CD4-positive, alpha-beta T cell treated with Interferon alpha-2 for 1 hour (primary cell): ENCODE data around the gene FAM47A.

Experiments used
- DNase-seq, 2 donors: peaks; one replicate each; pipeline ENCODE4 v3.0.0-alpha.2; 2020 to 2022

Gene FAM47A

DNA sequence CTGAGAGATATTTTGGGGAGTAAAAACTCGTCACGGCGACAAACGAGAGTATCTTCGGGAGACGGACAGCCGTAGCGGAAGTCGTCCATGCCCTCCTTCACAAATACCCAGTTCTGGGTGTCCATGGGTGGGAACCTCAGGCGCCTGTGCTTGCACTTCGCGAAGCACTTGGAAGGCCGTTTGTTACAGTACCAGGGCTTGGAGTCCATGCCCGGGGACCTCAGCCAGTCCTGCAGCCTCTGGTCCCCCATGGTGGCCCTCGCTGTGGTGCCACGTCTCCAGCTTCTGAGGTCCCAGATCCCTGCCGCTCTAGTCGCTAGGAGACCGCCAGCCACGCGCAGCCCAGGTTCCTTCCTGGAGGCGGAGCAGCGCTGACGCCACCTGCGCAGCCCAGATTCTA, at the start of gene FAM47A:
Gene FAM47A (minus strand): TSS at position 287 of the 400 bp plus-strand sequence. CDS start 36 bp downstream, at position 251.
- DNase-seq, result no peak

DNA sequence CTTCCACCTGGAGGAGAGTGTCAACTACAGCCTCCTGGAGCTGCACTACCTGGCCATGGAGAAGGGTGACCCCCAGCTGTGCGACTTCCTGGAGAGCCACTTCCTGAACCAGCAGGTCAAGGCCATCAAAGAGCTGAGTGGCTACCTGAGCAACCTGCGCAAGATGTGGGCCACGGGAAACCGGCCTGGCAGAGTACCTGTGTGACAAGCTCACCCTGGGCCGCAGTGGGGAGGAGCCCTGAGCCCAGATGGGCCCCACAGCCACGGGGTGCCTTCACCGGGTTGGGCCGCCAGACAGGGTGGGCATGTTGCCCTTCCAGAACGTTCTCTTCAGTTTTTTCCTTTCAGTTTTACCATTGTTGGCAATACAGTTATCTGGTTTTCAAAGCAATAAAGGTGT, 15.2 kb upstream of the FAM47A start:
- no peak for DNase-seq

DNA sequence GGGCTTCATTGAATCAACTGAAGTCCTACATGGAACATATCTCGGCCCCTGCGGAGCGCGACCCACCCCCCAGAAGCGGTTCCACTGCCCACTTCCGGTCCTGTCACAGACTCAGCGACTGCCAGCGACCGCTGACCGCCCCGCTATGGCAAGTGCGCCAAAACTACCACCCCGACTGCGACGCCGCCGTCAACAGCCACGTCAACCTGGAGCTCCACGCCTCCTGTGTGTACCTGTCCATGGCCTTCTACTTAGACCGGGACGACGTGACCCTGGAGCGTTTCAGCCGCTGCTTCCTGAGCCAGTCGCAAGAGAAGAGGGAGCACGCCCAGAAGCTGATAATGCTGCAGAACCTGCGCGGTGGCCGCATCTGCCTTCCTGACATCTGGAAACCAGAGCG, 14.8 kb upstream of the FAM47A start:
- DNase-seq, result no peak

DNA sequence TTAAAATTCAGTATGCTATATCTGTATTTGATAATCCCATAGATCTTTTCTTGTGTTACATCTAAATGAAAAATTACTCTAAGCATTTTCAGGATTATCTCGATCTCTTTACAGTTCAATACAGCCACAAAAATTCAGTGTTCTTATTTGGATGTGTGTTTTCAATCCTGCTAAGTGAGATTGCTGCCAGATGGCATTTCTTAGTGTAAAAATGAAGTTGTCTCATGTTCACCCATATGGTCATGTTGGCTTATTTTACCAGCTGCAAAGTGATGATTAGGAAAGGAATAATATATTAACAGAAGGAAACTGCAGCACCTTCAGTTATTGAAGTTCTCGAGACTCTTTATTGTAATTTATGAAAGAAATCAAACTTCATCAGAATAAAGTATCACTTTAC, 12.1 kb upstream of the FAM47A start:
- DNase-seq, result no peak

DNA sequence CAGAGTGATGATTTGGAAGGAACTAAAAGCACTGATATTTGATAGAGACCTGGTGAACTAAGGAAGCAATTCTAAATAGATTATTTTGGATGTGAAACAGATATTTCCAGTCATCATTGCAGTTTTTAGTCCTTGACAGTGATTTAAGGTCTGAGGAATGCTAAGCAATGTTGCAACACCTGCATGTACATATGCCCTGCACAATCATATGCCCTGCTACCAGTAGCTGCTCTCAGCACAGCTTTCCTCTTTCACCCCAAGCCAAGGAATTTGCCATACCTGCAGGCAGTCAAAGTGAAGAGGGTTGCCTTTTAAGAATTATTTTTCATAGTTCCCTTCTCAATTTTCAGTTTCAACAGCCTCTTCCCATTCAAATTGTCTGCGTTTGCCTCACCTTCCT, 8.7 kb upstream of the FAM47A start:
- no peak for DNase-seq

DNA sequence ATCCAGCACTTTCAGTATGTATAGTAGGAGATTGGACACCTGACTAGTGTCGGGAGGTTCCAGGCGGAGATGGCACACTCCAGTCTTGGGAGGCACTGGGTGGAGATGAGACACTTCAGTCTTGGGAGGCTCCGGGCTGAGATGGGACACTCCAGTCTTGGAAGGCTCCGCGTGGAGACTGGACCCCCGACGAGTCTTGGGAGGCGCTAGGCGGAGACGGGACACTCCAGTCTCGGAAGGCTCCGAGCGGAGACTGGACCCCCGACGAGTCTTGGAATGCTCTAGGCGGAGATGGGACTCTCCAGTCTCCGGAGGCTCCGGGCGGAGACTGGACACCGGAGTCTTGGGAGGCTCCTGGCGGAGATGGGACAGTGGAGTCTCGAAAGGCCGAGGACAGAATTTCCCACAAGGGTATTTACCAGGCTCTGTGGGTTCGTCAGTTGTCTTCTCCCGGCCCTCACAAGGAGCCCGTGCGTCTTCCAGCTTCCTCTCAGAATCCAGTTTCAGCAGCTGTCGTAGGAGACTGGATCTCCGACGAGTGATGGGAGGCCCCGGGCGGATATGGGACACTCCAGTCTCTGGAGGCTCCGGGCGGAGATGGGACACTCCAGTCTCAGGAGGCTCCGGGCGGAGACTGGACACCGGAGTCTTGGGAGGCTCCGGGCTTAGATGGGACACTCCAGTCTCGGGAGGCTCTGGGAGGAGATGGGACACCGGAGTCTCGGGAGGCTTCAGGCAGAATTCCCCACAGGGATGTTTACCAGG, 952 bp downstream of the FAM47A start:
- no peak for DNase-seq

DNA sequence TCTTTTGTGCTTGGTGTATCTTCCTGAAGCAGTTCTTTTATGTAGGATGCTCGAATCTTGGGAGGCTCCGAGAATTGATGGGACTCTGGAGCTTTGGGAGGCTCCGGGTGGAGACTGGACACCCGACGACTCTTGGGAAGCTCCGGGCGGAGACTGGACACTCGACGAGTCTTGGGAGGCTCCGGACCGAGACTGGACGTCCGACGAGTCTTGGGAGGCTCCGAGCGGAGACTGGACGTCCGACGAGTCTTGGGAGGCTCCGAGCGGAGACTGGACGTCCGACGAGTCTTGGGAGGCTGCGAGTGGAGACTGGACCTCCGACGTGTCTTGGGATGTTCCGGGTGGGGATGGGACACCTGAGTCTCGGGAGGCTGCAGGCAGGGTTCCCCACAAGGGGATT, 1.6 kb downstream of the FAM47A start:
- DNase-seq, result no peak

DNA sequence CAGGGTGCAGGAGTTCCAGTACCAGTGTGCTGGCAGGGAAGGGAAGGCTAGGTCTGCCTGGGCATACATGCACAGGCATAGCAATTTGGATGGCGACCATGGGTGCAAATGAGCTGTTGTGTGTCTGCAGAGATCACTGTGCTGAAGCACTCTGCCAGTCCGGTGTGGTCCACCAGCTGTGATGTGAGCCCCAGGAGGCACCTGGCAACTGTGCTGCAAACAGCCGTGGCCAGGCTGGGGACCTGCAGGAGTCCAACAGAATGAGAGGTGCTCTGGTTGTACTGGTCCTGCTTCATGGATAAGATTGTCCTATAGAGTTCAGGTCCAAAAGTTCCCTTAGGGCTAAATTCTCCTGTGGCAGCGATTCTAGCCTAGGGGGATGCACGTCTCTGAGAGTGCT, 6.1 kb downstream of the FAM47A start:
- no peak for DNase-seq

DNA sequence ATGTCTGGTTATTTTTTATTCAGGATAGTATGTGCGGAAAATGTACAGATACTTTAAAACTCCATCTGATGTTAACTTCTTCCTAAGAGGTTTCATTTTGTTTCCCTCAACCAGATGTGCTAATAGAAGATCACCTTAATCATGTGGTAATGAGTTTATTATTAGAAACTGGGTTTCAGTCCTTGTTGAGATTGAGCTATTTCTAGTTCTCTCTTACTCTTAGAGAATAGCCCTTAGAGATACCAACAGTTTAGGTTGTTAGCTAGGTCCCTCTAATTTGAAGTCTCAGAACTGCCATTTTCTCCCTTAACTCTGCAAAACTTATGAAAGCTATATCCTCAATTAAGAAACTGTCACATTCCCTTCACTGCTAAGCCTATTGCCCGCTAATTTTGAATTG, 13.0 kb downstream of the FAM47A start:
- no peak for DNase-seq

DNA sequence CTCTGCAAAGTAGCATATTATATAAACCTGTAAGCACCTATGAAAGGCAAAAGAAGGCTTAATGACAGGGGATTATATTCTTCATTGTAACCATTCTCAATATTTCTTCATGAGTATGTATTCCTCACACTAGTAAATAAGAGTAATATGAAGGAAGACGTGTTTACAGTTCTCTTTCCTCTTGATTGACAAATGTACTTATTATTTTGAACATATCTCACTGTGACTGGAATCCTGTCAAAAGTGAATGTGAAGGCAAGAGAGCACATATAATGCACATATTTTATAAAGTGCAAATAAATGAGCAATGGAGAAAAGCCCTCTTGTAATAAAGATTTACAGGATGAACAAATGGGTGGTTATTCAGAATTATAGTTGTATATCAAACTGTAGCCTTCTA, 19.7 kb downstream of the FAM47A start:
- DNase-seq, result no peak
